ENCODE data around the gene PDE1A. TPM values are rescaled to one million over a fixed set of nuclear protein-coding genes. Genes with fewer than 3 reads are reported as not detected.

Gene PDE1A
- polyA plus RNA-seq, 1 of the 3 experiments (the other 2 are of a cell fraction): 0.08 TPM

GRCh38 chr2:182207049-182207746 lies 219.6 kb downstream of the PDE1A start:
- WGBS (ENCODE audit: low lambda C conversion rate): 86% methylated on average over 5 of the region's 5 CpGs
- Histone ChIP-seq H3K9ac (no peak overlapping the region), H3F3A (replicated peaks; ENCODE audit: insufficient read depth) (no peaks in the 10 kb centered on the region), H2AFZ (ENCODE audit: low read depth) (0 out of 2 replicates have a peak overlapping the region, but pooled peaks have one; percentile 35), H3K4me2 (no peak overlapping the region), H3K36me3 (replicated peaks in 1 of 2; ENCODE audit: control insufficient read depth in 1 of 2, insufficient read depth in 2 of 2, low read length in 1 of 2) (no peaks in the 10 kb centered on the region), H3K79me2 (ENCODE audit: insufficient read depth) (no peaks in the 10 kb centered on the region), H3K4me3 (ENCODE audit: low read depth in 2 of 2, low read length in 1 of 2) (no peak overlapping the region), H3K27me3 (ENCODE audit: insufficient read depth) (no peaks in the 10 kb centered on the region), H3K9me3 (no peaks in the 10 kb centered on the region), H3K4me1 (ENCODE audit: control insufficient read depth in 1 of 2, insufficient read depth in 2 of 2, low read depth in 1 of 2, low read length in 1 of 2) (no peaks in the 10 kb centered on the region), H3K27ac (ENCODE audit: low read depth in 2 of 2, low read length in 1 of 2) (no peak overlapping the region), H4K20me1 (ENCODE audit: insufficient read depth) (no peaks in the 10 kb centered on the region), H3K9me2 (no peaks in the 10 kb centered on the region)
- CTCF ChIA-PET: no interaction called here
- POLR2A ChIA-PET: no interaction called here
- TF ChIP-seq, protein P1, sequence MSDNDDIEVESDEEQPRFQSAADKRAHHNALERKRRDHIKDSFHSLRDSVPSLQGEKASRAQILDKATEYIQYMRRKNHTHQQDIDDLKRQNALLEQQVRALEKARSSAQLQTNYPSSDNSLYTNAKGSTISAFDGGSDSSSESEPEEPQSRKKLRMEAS (IDR thresholded peaks at IDR 0.05; ENCODE audit: low read depth): no peak
- TF ChIP-seq TEAD4 (IDR thresholded peaks at IDR 0.05; ENCODE audit: borderline replicate concordance, insufficient read depth): no peak
- TF ChIP-seq, protein P2, sequence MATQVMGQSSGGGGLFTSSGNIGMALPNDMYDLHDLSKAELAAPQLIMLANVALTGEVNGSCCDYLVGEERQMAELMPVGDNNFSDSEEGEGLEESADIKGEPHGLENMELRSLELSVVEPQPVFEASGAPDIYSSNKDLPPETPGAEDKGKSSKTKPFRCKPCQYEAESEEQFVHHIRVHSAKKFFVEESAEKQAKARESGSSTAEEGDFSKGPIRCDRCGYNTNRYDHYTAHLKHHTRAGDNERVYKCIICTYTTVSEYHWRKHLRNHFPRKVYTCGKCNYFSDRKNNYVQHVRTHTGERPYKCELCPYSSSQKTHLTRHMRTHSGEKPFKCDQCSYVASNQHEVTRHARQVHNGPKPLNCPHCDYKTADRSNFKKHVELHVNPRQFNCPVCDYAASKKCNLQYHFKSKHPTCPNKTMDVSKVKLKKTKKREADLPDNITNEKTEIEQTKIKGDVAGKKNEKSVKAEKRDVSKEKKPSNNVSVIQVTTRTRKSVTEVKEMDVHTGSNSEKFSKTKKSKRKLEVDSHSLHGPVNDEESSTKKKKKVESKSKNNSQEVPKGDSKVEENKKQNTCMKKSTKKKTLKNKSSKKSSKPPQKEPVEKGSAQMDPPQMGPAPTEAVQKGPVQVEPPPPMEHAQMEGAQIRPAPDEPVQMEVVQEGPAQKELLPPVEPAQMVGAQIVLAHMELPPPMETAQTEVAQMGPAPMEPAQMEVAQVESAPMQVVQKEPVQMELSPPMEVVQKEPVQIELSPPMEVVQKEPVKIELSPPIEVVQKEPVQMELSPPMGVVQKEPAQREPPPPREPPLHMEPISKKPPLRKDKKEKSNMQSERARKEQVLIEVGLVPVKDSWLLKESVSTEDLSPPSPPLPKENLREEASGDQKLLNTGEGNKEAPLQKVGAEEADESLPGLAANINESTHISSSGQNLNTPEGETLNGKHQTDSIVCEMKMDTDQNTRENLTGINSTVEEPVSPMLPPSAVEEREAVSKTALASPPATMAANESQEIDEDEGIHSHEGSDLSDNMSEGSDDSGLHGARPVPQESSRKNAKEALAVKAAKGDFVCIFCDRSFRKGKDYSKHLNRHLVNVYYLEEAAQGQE (IDR thresholded peaks at IDR 0.05; ENCODE audit: low read depth, low read length): no peak
- TF ChIP-seq USF1 (IDR thresholded peaks at IDR 0.05; ENCODE audit: borderline replicate concordance, low read depth): no peak
- no peak for TF ChIP-seq POLR2AphosphoS5 (IDR thresholded peaks at IDR 0.05; ENCODE audit: low read depth, low read length)
- TF ChIP-seq TAF1 (IDR thresholded peaks at IDR 0.05; ENCODE audit: borderline replicate concordance, low read depth, low read length): no peak
- TF ChIP-seq RFX5 (IDR thresholded peaks at IDR 0.05; ENCODE audit: low read length): no peak
- no peak for TF ChIP-seq GATA2 (CRISPR knock-in tag; IDR thresholded peaks at IDR 0.05)
- TF ChIP-seq ZBTB33 (IDR thresholded peaks at IDR 0.05; ENCODE audit: borderline replicate concordance, low read depth): no peak
- TF ChIP-seq SMC3 (IDR thresholded peaks at IDR 0.05; ENCODE audit: low read depth, low read length): no peak
- no peak for TF ChIP-seq YY1 (IDR thresholded peaks at IDR 0.05; ENCODE audit: low read depth)
- no peak for TF ChIP-seq ELF1 (IDR thresholded peaks at IDR 0.05)
- TF ChIP-seq IRF3 (IDR thresholded peaks at IDR 0.05; ENCODE audit: low read depth, low read length): no peak
- no peak for TF ChIP-seq MXI1 (IDR thresholded peaks at IDR 0.05; ENCODE audit: low read depth, low read length)
- no peak for TF ChIP-seq FOXM1 (IDR thresholded peaks at IDR 0.05; ENCODE audit: low read depth)
- TF ChIP-seq GABPA (IDR thresholded peaks at IDR 0.05; ENCODE audit: low read depth): no peak
- DNase-seq: no peak

All from SK-N-SH (cell line).